GM10266 (cell line): ENCODE results near the gene FAP.

ENCODE experiments used
- DNase-seq: peaks from one replicate; pipeline ENCODE4 v3.0.0; 2012; ENCODE audit errors: extremely low spot score
- CTCF ChIP-seq: IDR thresholded peaks from 2 replicates; pipeline ENCODE4 v1.5.1; 2012; ENCODE audit warnings: mild to moderate bottlenecking, low read depth; ENCODE audit not compliant: control insufficient read depth, insufficient read depth; ENCODE audit errors: missing control alignments

The FAP gene

DNA sequence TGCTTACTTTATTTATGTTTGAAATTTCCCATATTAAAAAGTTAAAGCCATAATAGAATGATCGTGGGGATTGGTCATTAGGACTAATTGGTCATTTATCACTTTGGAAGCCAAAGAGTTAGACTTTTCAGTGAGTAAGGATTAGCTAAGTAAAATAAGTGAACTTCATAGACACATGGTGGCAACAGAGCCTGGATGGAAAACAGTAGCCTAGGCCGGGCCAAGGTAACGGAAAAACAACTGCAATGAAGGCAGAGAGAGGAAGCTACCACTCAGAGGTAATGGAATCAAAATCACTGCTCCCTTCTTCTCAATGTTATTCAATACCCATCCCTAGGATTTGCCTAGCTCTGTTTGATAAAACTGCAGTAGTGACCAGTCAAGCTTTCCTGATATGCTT lies 87.1 kb downstream of the FAP start:
- no peak for DNase-seq
- no peak for TF ChIP-seq CTCF

DNA sequence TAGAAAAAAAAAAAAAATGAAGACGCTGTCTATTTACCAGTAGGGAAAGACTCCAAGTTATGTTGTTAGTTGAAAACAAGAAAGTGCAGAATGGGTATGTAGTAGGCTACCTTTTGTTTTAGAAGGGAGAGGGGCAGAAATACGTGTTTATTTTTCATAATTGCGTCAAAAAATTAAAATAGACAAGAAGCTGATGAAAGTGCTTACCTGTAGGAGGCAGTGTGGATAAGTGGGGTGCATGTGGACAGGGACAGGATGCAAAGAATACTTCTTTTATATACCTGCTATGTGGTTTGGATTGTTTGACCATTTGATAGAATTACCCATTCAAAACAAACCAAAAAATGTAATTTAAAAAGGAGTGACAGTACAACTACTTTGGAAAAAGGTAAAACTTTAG lies 88.2 kb downstream of the FAP start:
- no peak for DNase-seq
- TF ChIP-seq CTCF = no peak

DNA sequence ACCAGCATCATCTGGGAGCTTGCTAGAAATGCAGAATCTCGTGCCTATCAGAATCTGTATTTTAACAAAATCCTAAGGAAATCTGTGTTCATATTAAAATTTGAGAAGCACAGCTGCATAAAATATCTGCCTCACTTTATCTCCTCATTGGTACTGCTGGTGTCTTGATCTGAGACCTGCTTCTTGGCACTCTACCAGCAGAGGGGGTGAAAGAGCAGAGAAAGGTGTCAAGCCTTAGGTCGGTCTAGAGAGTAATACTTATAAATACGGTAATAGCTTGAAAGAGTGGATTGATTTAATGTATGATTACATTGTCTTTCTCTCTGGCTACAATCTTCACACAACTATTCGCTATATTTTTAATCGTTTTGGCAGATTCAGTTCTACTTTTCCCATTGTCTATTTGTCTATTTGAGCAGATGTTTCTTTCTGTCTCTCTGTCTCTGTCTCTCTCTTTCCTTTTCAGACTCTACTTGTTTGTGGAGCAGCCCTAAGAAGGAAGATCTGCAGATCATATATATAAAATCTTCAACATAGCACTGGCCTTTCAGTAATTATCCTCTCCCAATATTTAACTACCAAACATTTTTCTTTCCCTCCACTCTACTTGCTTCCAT lies 89.5 kb downstream of the FAP start:
- TF ChIP-seq CTCF = peak; percentile 79
- peak; percentile 32 for DNase-seq

GRCh38 chr2:162152147-162152546 lies 91.1 kb downstream of the FAP start, which contains the start of gene GCG:
Gene GCG (minus strand): TSS chr2:162152247. CDS start chr2:162149178, 3,069 bp downstream.
- TF ChIP-seq CTCF = no peak
- DNase-seq = no peak

DNA sequence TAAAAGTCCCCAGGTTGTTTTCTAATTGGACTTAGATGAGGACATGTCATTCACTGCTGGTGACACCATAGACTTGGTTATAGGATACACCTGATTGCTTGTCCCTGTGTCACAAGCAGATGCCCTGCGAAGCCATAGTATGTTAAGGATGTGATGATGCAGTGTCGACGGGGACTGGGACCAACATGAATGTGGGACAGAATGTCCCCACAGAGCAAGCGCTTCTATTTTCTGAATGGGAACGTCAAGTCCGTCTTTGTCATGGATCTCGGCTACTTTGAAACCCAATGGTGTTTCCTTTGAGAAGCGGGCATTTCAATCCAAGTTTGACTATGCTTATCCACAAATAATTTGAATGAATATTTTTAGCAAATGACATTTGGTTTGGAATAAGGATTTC lies 93.3 kb downstream of the FAP start:
- no peak for TF ChIP-seq CTCF
- no peak for DNase-seq

DNA sequence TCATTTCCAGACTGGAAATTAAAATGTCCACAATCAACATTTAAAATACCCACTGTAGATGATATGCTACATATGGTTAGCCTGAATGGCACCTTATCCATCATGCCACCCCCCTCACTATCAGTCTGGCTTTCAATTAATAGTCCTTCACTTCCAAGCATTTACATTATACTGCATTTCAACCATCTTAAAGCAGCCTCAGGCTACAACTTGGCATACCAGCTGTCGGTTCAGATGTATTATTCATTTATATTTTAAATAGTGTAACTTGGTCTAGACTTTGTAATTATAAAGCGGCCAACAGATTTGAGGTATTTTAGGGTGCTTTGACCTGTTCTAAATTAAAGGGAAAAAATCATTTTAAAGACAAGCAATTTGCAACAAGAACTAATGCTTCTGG lies 93.8 kb downstream of the FAP start:
- no peak for TF ChIP-seq CTCF
- no peak for DNase-seq

- DNase-seq = no peak
- TF ChIP-seq CTCF = no peak
These were observed 94.3 kb downstream of the FAP start for GRCh38 chr2:162148956-162149355.
